ENCODE measurements around the gene MIX23.

MIX23 gene

GRCh38 chr3:122407946-122408345 is 24.9 kb upstream of the MIX23 start:
- Histone ChIP-seq H2AK5ac (ENCODE audit: low read length) (no peak overlapping the region), H2BK12ac (ENCODE audit: low read length) (no peak overlapping the region), H4K91ac (ENCODE audit: low read depth, low read length) (no peak overlapping the region), H3K4ac (ENCODE audit: low read depth, low read length) (no peak overlapping the region), H3K14ac (ENCODE audit: low read length) (no peak overlapping the region), H3K27ac (ENCODE audit: low read depth, low read length) (no peak overlapping the region), H4K8ac (ENCODE audit: low read depth, low read length) (no peak overlapping the region), H3K18ac (ENCODE audit: low read length) (no peak overlapping the region), H2BK5ac (ENCODE audit: low read depth, low read length, poor library complexity) (no peak overlapping the region), H3K4me3 (ENCODE audit: low read depth, low read length) (no peak overlapping the region), H3K4me1 (ENCODE audit: control insufficient read depth in 1 of 2, insufficient read depth in 2 of 2, low read length in 2 of 2) (no peaks in the 10 kb centered on the region), H3K36me3 (ENCODE audit: control insufficient read depth in 1 of 2, insufficient read depth in 2 of 2, low read length in 2 of 2) (peaks cover 1 to 4% of the 10 kb centered on the region in 2 experiments), H3K23ac (ENCODE audit: low read length) (no peak overlapping the region), H2BK120ac (ENCODE audit: insufficient read depth, low read length, poor library complexity) (no peak overlapping the region), H3K9me3 (ENCODE audit: insufficient read depth, low read depth, low read length) (no peaks in the 10 kb centered on the region), H3K4me2 (ENCODE audit: low read length) (no peak overlapping the region), H3K79me1 (ENCODE audit: low read length) (no peaks in the 10 kb centered on the region), H3K79me2 (ENCODE audit: control insufficient read depth, insufficient read depth, low read length, poor library complexity) (no peaks in the 10 kb centered on the region), H3K9ac (ENCODE audit: low read length) (no peak overlapping the region), H3K27me3 (ENCODE audit: insufficient read depth, low read length) (no peaks in the 10 kb centered on the region), H4K12ac (ENCODE audit: low read depth, low read length) (no peak overlapping the region), H2AFZ (ENCODE audit: insufficient read depth, low read length, poor library complexity) (no peak overlapping the region)
- DNase-seq: peak in 1 of 2 donors; percentile 69
- no CpG with 5 or more reads among the region's 1 CpG for WGBS (ENCODE audit: extremely low coverage, insufficient coverage, insufficient read length)

- no peak overlapping the region for H3K9ac ChIP-seq (ENCODE audit: low read length)
Measured at GRCh38 chr3:122406198-122406597, 23.2 kb upstream of the MIX23 start.

GRCh38 chr3:122405015-122405414 is 22.0 kb upstream of the MIX23 start:
- Histone ChIP-seq H3K4me2 (ENCODE audit: low read length) (no peak overlapping the region), H4K8ac (ENCODE audit: low read depth, low read length) (no peak overlapping the region), H3K4me3 (ENCODE audit: low read depth, low read length) (no peak overlapping the region), H3K4ac (ENCODE audit: low read depth, low read length) (no peak overlapping the region), H2AFZ (ENCODE audit: insufficient read depth, low read length, poor library complexity) (no peak overlapping the region), H3K9ac (ENCODE audit: low read length) (no peak overlapping the region), H3K23ac (ENCODE audit: low read length) (no peak overlapping the region), H2AK5ac (ENCODE audit: low read length) (no peak overlapping the region), H4K91ac (ENCODE audit: low read depth, low read length) (no peak overlapping the region), H2BK12ac (ENCODE audit: low read length) (no peak overlapping the region), H3K27ac (ENCODE audit: low read depth, low read length) (no peak overlapping the region), H3K27me3 (ENCODE audit: insufficient read depth, low read length) (no peaks in the 10 kb centered on the region), H4K12ac (ENCODE audit: low read depth, low read length) (no peak overlapping the region), H3K18ac (ENCODE audit: low read length) (no peak overlapping the region), H2BK120ac (ENCODE audit: insufficient read depth, low read length, poor library complexity) (no peak overlapping the region), H3K79me2 (ENCODE audit: control insufficient read depth, insufficient read depth, low read length, poor library complexity) (no peaks in the 10 kb centered on the region), H3K79me1 (ENCODE audit: low read length) (no peaks in the 10 kb centered on the region), H3K36me3 (ENCODE audit: control insufficient read depth in 1 of 2, insufficient read depth in 2 of 2, low read length in 2 of 2) (peaks cover 1 to 2% of the 10 kb centered on the region in 2 experiments), H2BK5ac (ENCODE audit: low read depth, low read length, poor library complexity) (no peak overlapping the region), H3K9me3 (ENCODE audit: insufficient read depth, low read depth, low read length) (no peaks in the 10 kb centered on the region), H3K4me1 (ENCODE audit: control insufficient read depth in 1 of 2, insufficient read depth in 2 of 2, low read length in 2 of 2) (no peaks in the 10 kb centered on the region), H3K14ac (ENCODE audit: low read length) (no peak overlapping the region)
- DNase-seq: peak in 1 of 2 donors; percentile 36
- WGBS (ENCODE audit: extremely low coverage, insufficient coverage, insufficient read length): no CpG with 5 or more reads among the region's 3 CpGs

More at GRCh38 chr3:122406198-122406597, 23.2 kb upstream of the MIX23 start:
- Histone ChIP-seq H3K36me3 (ENCODE audit: control insufficient read depth in 1 of 2, insufficient read depth in 2 of 2, low read length in 2 of 2) (peaks cover 1 to 4% of the 10 kb centered on the region in 2 experiments), H4K8ac (ENCODE audit: low read depth, low read length) (no peak overlapping the region), H3K79me1 (ENCODE audit: low read length) (no peaks in the 10 kb centered on the region), H3K27me3 (ENCODE audit: insufficient read depth, low read length) (no peaks in the 10 kb centered on the region), H3K4ac (ENCODE audit: low read depth, low read length) (no peak overlapping the region), H4K12ac (ENCODE audit: low read depth, low read length) (no peak overlapping the region), H3K4me3 (ENCODE audit: low read depth, low read length) (no peak overlapping the region), H2BK12ac (ENCODE audit: low read length) (no peak overlapping the region), H3K27ac (ENCODE audit: low read depth, low read length) (no peak overlapping the region), H3K9me3 (ENCODE audit: insufficient read depth, low read depth, low read length) (no peaks in the 10 kb centered on the region), H3K79me2 (ENCODE audit: control insufficient read depth, insufficient read depth, low read length, poor library complexity) (no peaks in the 10 kb centered on the region), H2AK5ac (ENCODE audit: low read length) (no peak overlapping the region), H3K4me2 (ENCODE audit: low read length) (no peak overlapping the region), H3K18ac (ENCODE audit: low read length) (no peak overlapping the region), H2BK120ac (ENCODE audit: insufficient read depth, low read length, poor library complexity) (no peak overlapping the region), H4K91ac (ENCODE audit: low read depth, low read length) (no peak overlapping the region), H3K23ac (ENCODE audit: low read length) (no peak overlapping the region), H3K14ac (ENCODE audit: low read length) (no peak overlapping the region), H3K4me1 (ENCODE audit: control insufficient read depth in 1 of 2, insufficient read depth in 2 of 2, low read length in 2 of 2) (no peaks in the 10 kb centered on the region), H2AFZ (ENCODE audit: insufficient read depth, low read length, poor library complexity) (no peak overlapping the region), H2BK5ac (ENCODE audit: low read depth, low read length, poor library complexity) (no peak overlapping the region)
- no peak for DNase-seq
- WGBS (ENCODE audit: extremely low coverage, insufficient coverage, insufficient read length): no CpG with 5 or more reads among the region's 4 CpGs

- no peak overlapping the region for H3K4ac ChIP-seq (ENCODE audit: low read depth, low read length)
- H3K9me3 ChIP-seq (ENCODE audit: insufficient read depth, low read depth, low read length): no peaks in the 10 kb centered on the region
- no peak overlapping the region for H4K8ac ChIP-seq (ENCODE audit: low read depth, low read length)
- H2BK12ac ChIP-seq (ENCODE audit: low read length): no peak overlapping the region
- no peak overlapping the region for H2BK5ac ChIP-seq (ENCODE audit: low read depth, low read length, poor library complexity)
- H2AFZ ChIP-seq (ENCODE audit: insufficient read depth, low read length, poor library complexity): no peak overlapping the region
- no peak overlapping the region for H4K91ac ChIP-seq (ENCODE audit: low read depth, low read length)
- H3K14ac ChIP-seq (ENCODE audit: low read length): no peak overlapping the region
- no peaks in the 10 kb centered on the region for H3K79me2 ChIP-seq (ENCODE audit: control insufficient read depth, insufficient read depth, low read length, poor library complexity)
- H3K18ac ChIP-seq (ENCODE audit: low read length): no peak overlapping the region
- H3K4me2 ChIP-seq (ENCODE audit: low read length): no peak overlapping the region
- H3K9ac ChIP-seq (ENCODE audit: low read length): no peak overlapping the region
- no peaks in the 10 kb centered on the region for H3K79me1 ChIP-seq (ENCODE audit: low read length)
- WGBS (ENCODE audit: extremely low coverage, insufficient coverage, insufficient read length): no CpG with 5 or more reads among the region's 6 CpGs
- H3K27ac ChIP-seq (ENCODE audit: low read depth, low read length): no peak overlapping the region
- H3K23ac ChIP-seq (ENCODE audit: low read length): no peak overlapping the region
- H4K12ac ChIP-seq (ENCODE audit: low read depth, low read length): no peak overlapping the region
- H3K27me3 ChIP-seq (ENCODE audit: insufficient read depth, low read length): no peaks in the 10 kb centered on the region
- no peaks in the 10 kb centered on the region for H3K4me1 ChIP-seq (ENCODE audit: control insufficient read depth in 1 of 2, insufficient read depth in 2 of 2, low read length in 2 of 2)
- H2BK120ac ChIP-seq (ENCODE audit: insufficient read depth, low read length, poor library complexity): no peak overlapping the region
- no peaks in the 10 kb centered on the region for H3K36me3 ChIP-seq (ENCODE audit: control insufficient read depth in 1 of 2, insufficient read depth in 2 of 2, low read length in 2 of 2)
- H2AK5ac ChIP-seq (ENCODE audit: low read length): no peak overlapping the region
- DNase-seq: peak in 1 of 2 donors; percentile 6
- H3K4me3 ChIP-seq (ENCODE audit: low read depth, low read length): no peak overlapping the region
Measured at GRCh38 chr3:122403489-122403888, 20.5 kb upstream of the MIX23 start.
